Lung microvascular endothelial cell (primary cell): ENCODE results near the gene SHOX. TPM values are rescaled to one million over a fixed set of nuclear protein-coding genes. Genes with fewer than 3 reads are reported as not detected.

Source experiments
- DNase-seq, 2 donors: peaks; one replicate each; pipeline versions ENCODE4 v3.0.0 to v3.0.0-alpha.2; 2010; ENCODE audit warnings: low read depth in 2 of 2
- total RNA-seq: library from RNA; depleted of rRNA; stranded (reverse); fragments of >200 nt; gene quantifications from 2 replicates; pipeline ENCODE4 v1.2.1, GENCODE V29; 2014

SHOX gene
- total RNA-seq, 1 donor from 2014 or later: not detected

GRCh38 chrX:663841-664240 is 33.2 kb downstream of the SHOX start:
- DNase-seq: no peak

- peak in 1 of 2 donors; percentile 8 for DNase-seq
Observed at GRCh38 chrX:666762-667720, 36.5 kb downstream of the SHOX start.

GRCh38 chrX:670645-671044 is 40.1 kb downstream of the SHOX start:
- DNase-seq: no peak

GRCh38 chrX:672931-673330 is 42.3 kb downstream of the SHOX start:
- DNase-seq: no peak

GRCh38 chrX:675279-675954 is 44.8 kb downstream of the SHOX start:
- no peak for DNase-seq

- DNase-seq: no peak
Observed at GRCh38 chrX:675955-676295, 45.3 kb downstream of the SHOX start.

- no peak for DNase-seq
Observed at GRCh38 chrX:677376-677775, 46.8 kb downstream of the SHOX start.

- no peak for DNase-seq
Observed at GRCh38 chrX:679291-679979, 48.8 kb downstream of the SHOX start.

GRCh38 chrX:680062-680461 is 49.5 kb downstream of the SHOX start:
- no peak for DNase-seq

GRCh38 chrX:681989-682388 is 51.4 kb downstream of the SHOX start:
- no peak for DNase-seq

- no peak for DNase-seq
Observed at GRCh38 chrX:682892-683291, 52.3 kb downstream of the SHOX start.

- no peak for DNase-seq
Observed at GRCh38 chrX:683576-683975, 53.0 kb downstream of the SHOX start.

- no peak for DNase-seq
Observed at GRCh38 chrX:685120-686032, 54.8 kb downstream of the SHOX start.

- no peak for DNase-seq
Observed at GRCh38 chrX:689983-690382, 59.4 kb downstream of the SHOX start.

- DNase-seq: no peak
Observed at GRCh38 chrX:694800-695199, 64.2 kb downstream of the SHOX start.

GRCh38 chrX:698206-698605 is 67.6 kb downstream of the SHOX start:
- no peak for DNase-seq

- no peak for DNase-seq
Observed at GRCh38 chrX:700936-701335, 70.3 kb downstream of the SHOX start.

GRCh38 chrX:701673-702072 is 71.1 kb downstream of the SHOX start:
- no peak for DNase-seq

- DNase-seq: no peak
Observed at GRCh38 chrX:703466-703865, 72.9 kb downstream of the SHOX start.

GRCh38 chrX:703866-704265 is 73.3 kb downstream of the SHOX start:
- no peak for DNase-seq
